Nephron progenitor cell (in vitro differentiated cells): Measurements from ENCODE around the gene CAND2.
"Not testable (repeated sequence)": the region's sequence is repeated elsewhere in the genome, so short reads cannot be mapped to it uniquely, and the experiment has no call there.

ENCODE experiments used
- DNase-seq: peaks from one replicate; pipeline ENCODE4 v3.0.0; 2021
- H3K27ac Mint-ChIP-seq: 2 replicates; pipeline ENCODE4 v1.8.0; 2021; ENCODE audit warnings: mild to moderate bottlenecking, moderate library complexity, mixed read lengths
- H3K27me3 Mint-ChIP-seq: 2 replicates; pipeline ENCODE4 v1.8.0; 2021; ENCODE audit warnings: mild to moderate bottlenecking, low read depth, mixed read lengths; ENCODE audit not compliant: poor library complexity
- H3K36me3 Mint-ChIP-seq: 2 replicates; pipeline ENCODE4 v1.8.0; 2021; ENCODE audit warnings: low read depth, mixed read lengths
- H3K4me1 Mint-ChIP-seq: 2 replicates; pipeline ENCODE4 v1.8.0; 2021; ENCODE audit warnings: mixed read lengths
- H3K4me3 Mint-ChIP-seq: 2 replicates; pipeline ENCODE4 v1.8.0; 2021; ENCODE audit warnings: mild to moderate bottlenecking, moderate library complexity, mixed read lengths
- H3K9me3 Mint-ChIP-seq: 2 replicates; pipeline ENCODE4 v1.8.0; 2021; ENCODE audit warnings: mild to moderate bottlenecking, moderate library complexity, mixed read lengths
- CTCF ChIP-seq: fragments of 200-600 bp; sonication (generic); IDR thresholded peaks from 2 replicates; pipeline ENCODE4 v1.5.0; 2021; ENCODE audit warnings: antibody characterized with exemption

The CAND2 gene

GRCh38 chr3:12838179-12838965 lies 41.9 kb downstream of the CAND2 start:
- no peaks in the 10 kb centered on the region for H3K9me3 Mint-ChIP-seq
- peaks cover 3% of the 10 kb centered on the region for H3K27me3 Mint-ChIP-seq
- peaks cover 46% of the 10 kb centered on the region for H3K4me1 Mint-ChIP-seq
- TF ChIP-seq CTCF = no peak
- H3K27ac Mint-ChIP-seq = peak overlapping the region; percentile 72
- peak overlapping the region; percentile 100 for H3K4me3 Mint-ChIP-seq
- DNase-seq = no peak
- H3K36me3 Mint-ChIP-seq = peaks cover 64% of the 10 kb centered on the region

- Mint-ChIP-seq H3K36me3 (peaks cover 54% of the 10 kb centered on the region), H3K4me1 (peaks cover 46% of the 10 kb centered on the region), H3K27me3 (peaks cover 3% of the 10 kb centered on the region), H3K27ac (peak overlapping the region; percentile 100), H3K9me3 (no peaks in the 10 kb centered on the region), H3K4me3 (peak overlapping the region; percentile 100)
- DNase-seq = no peak
- no peak for TF ChIP-seq CTCF
Measured at GRCh38 chr3:12839156-12839946, 42.9 kb downstream of the CAND2 start.

GRCh38 chr3:12840148-12840547 lies 43.7 kb downstream of the CAND2 start:
- not testable (repeated sequence) for H3K9me3 Mint-ChIP-seq, DNase-seq, H3K27me3 Mint-ChIP-seq
- Mint-ChIP-seq H3K4me1 (peaks cover 46% of the 10 kb centered on the region), H3K4me3 (peak overlapping the region; percentile 100), H3K36me3 (peaks cover 52% of the 10 kb centered on the region), H3K27ac (peak overlapping the region; percentile 100)

GRCh38 chr3:12840591-12841148 lies 44.2 kb downstream of the CAND2 start:
- no peaks in the 10 kb centered on the region for H3K9me3 Mint-ChIP-seq
- DNase-seq = peak; percentile 40
- peak overlapping the region; percentile 100 for H3K27ac Mint-ChIP-seq
- peaks cover 51% of the 10 kb centered on the region for H3K36me3 Mint-ChIP-seq
- TF ChIP-seq CTCF = no peak
- peak overlapping the region; percentile 100 for H3K4me3 Mint-ChIP-seq
- peaks cover 7% of the 10 kb centered on the region for H3K27me3 Mint-ChIP-seq
- H3K4me1 Mint-ChIP-seq = peaks cover 46% of the 10 kb centered on the region

DNA sequence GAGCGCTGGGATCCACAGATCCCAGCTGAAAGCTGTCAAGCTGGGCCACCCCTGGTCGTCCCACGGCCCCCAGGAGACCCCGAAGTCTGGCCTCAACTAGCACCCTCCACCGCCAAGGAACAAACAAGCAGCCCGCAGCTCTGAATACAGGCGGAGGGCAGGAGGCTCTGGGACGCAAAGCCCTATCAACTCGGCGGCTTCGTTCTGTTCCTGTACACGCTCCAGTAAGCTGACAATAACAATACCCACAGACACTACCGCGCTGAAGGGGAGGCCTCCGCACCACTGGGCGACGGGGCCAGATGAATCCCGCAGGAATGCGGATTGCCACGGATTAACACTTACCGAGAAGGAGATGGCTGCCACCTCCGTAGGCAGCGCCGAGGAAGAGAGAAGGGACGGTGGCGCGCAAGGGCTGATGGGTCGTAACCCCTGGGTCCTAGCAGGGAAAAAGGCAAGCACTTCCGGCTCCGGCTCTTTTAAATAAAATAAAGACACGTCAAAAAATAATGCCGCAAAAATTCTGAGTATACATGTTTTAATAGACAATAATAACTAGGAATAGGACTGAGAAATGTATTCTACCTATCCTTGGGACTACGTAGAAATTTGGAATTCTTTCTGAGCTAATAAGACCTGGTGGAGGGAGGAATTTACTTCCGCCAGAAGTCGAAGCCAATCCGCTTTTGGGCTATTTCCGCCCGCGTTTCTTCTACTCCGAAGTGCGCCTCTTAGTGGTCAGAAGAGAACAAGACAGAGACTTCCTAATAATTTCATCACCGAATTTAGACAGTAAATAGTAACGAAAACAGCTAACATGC lies 44.9 kb downstream of the CAND2 start, which contains the start of gene RPL32:
Gene RPL32 (minus strand): TSS at position 417 of the 821 bp plus-strand sequence. CDS start 1,328 bp downstream, outside the sequence.
- peak; percentile 72 for TF ChIP-seq CTCF
- Mint-ChIP-seq H3K4me3 (peak within 1 kb of the TSS; percentile 100), H3K27ac (peak within 1 kb of the TSS; percentile 100), H3K4me1 (peaks cover 46% of the 10 kb centered on the region), H3K36me3 (peaks cover 44% of the 10 kb centered on the region), H3K27me3 (peaks cover 7% of the 10 kb centered on the region), H3K9me3 (no peaks in the 10 kb centered on the region)
- DNase-seq = peak; percentile 81
